ENCODE data around the gene SLC38A9. TPM values are rescaled to one million over a fixed set of nuclear protein-coding genes. Genes with fewer than 3 reads are reported as not detected.

The SLC38A9 gene
- total RNA-seq, 1 donor from 2014 or later: 6.8 TPM

Other genes with a start within 250 kb of the SLC38A9 start
- gene PLPP1, start 177.4 kb downstream of the SLC38A9 start, total RNA-seq: 102 TPM
- gene DDX4, start 25.7 kb upstream of the SLC38A9 start, total RNA-seq: not detected
- 1.3 TPM for gene IL31RA, start 139.0 kb upstream of the SLC38A9 start, total RNA-seq